GM19351 (cell line): ENCODE measurements around the gene ATM.
A peak's percentile ranks its signal among the peaks of the same experiment; 100 is the strongest.
"Not testable (repeated sequence)": the region's sequence is repeated elsewhere in the genome, so short reads cannot be mapped to it uniquely, and the experiment has no call there.

ENCODE experiments used
- ATAC-seq: cut with Tn5 transposase; IDR thresholded peaks from one replicate; pipeline ENCODE4 v1.9.1; 2021; ENCODE audit warnings: mild to moderate bottlenecking, moderate library complexity; ENCODE audit not compliant: unreplicated experiment

ATM gene

DNA sequence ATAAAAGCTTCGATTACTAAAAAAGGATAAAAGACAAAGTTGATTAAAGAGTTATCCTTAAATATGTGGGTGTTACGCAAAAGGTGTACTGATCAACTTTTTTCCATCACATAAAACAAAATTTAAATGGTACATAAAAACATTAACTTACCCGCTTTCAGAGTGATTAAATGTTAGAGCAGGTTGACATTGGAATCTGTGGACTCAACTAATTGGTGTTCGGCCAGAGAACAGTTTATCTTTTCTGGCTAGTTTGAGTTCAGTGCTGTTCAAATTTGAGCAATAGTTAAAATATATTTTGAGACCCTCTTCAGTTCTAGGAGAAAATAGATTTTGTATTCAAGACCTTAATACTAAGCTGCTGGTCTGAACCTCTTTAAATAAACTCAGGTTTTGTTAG lies 56.1 kb downstream of the ATM start:
- ATAC-seq, result no peak

DNA sequence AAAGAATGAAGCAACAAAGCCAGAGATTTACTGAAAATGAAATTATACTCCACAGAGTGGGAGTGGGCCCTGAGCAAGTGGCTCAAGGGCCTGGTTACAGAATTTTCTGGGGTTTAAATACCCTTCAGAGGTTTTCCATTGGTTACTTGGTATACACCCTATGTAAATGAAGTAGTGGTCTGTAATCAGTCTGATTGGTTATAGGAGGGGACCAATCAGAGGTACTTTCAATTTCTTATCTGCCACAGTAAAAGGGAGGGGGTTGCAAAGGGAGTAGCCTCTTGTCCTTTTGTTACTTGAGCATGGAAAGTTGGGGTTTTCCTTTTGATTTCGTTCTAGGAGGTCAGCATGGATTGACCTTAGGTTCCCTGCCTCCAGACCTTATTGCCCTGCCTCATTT lies 63.5 kb downstream of the ATM start:
- ATAC-seq, result no peak

DNA sequence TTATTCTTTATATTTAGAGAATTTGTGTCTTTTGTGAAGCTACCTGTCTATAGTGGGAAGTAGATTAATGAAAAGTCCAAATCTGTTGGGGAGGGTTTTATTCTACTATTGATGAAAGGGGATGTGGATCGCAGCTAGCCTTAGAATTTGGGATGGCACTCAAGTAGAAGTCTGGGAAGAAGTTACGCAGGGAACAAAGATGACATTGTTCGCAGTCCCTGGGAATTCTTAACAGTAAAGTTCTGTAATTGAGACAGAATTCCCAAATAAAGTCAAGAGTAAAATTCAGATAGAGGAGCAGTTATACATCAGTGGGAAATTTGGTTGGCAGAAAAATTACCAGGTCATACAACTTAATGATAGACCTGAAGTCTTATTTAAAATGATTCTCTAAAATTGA lies 64.1 kb downstream of the ATM start:
- no peak for ATAC-seq

DNA sequence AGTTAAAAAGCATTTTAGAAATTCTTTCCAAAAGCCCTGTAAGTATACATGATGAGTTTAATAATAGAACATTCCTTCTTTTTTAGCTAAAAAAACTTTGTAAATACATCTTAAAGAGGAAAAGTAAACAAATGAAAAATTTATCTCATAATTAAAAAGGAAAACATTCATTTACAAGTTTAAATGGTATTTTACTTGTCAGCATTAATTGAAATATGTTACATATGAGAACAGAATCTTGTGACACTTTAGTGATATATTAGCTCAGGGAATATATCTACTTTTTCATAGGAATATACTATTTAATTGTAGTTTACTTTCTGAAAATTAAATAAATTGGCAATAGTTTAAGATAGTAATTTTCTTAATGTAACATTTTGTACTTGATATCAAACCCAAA lies 66.2 kb downstream of the ATM start:
- ATAC-seq, result not testable (repeated sequence)

DNA sequence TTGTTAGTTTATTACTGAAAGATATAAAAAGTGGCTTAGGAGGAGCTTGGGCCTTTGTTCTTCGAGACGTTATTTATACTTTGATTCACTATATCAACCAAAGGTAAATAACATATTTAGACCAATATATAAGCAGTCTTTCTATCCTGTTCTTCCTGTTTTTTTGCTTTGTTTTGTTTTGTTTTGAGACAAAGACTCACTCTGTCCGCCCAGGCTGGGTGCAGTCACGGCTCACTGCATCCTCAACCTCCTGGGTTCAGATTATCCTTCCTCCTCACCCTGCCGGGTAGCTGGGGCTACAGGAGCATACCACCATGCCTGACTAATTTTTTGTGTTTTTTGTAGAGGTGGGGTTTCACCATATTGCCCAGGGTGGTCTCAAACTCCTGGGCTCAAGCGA lies 66.8 kb downstream of the ATM start:
- peak; percentile 74 for ATAC-seq

DNA sequence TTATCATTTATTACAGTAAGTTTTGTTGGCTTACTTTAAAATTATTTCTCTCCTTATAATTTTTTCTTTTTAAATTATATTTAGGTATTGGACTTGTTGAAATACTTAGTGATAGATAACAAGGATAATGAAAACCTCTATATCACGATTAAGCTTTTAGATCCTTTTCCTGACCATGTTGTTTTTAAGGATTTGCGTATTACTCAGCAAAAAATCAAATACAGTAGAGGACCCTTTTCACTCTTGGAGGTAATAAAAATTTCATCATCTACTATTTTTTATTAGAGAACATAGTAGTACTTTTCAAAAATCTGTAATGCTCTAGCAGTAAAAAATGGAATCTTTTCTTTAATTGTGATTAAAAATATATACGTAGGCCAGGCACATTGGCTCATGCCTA lies 70.4 kb downstream of the ATM start:
- no peak for ATAC-seq

DNA sequence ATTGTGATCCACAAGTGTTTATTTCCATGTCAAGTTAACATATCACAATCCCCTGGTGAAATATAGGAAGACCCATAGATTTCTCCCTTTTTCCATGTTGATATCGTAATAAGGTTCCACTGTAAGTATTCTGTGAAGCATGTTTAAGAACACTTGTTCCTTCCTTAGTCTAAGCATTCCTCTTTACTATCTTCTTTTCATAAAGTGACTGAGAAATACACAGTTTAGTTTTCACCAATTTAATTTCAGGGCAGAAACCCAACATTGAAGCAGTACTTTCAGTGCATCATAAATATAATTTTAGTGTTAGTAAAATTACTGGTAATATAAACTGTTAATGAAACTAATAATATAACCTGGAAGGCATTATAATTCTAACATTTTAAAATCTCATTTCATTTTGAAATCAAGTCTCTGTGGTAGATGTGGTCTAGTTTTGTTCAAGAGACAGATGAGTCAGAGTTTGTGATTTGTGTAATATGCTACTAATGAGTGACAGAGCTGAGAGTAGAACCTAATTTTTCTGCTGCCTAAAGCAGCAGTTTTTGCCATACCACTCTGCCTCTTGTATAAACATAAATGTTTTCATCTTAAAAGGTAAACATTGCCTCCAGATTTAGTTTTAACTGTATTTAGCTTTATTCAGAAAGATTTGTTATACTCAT lies 79.4 kb downstream of the ATM start:
- peak; percentile 78 for ATAC-seq

DNA sequence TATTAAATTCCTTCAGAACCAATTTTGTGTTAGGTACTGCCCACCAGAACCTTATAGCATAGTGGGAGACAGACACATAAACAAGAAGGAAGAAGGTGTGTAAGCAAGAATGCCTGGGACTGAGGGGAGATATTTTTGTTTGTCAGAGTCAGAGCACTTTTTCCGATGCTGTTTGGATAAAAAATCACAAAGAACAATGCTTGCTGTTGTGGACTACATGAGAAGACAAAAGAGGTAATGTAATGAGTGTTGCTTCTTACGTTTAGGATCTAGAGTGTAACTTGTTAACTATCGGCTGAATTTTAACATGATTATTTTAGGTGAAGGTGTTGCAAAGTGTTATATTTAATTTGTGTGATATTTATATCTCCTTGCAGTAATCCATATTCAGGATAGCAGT lies 84.9 kb downstream of the ATM start:
- no peak for ATAC-seq

DNA sequence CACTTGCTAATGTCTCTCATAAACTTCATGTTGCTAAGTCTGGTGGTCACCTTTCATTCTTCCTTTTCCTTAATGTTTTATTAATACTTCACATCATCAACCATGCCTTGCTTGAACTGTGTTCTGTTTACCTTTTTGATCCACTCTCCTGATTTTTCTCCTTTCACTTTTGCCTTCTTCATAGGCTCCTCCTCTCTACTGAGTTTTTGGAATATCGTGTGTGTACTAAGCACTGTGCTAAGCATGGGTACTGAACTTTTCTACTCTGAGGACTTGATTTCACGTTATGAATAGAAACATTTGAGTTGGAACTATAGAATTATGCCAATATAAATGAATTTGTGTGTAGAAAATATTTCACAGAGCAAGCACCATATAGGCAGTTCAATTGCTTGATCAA lies 90.6 kb downstream of the ATM start:
- ATAC-seq, result no peak

DNA sequence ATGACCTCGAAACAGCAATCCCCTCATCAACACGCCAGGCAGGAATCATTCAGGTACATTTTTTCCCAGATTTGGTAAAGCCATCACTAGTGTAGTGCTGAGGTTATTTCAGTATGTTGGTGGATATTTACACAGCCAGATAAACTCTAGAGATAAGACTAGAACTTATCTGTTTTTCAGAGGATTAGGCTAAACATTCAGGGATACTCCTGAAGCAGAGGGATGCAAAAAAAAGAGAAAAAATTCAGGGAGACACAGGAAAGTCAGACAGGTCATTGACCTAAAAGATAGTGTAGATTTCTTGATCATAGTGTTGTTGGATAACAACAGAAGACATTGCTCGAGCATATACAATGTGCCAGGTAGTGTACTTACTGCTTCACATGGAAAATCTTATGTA lies 93.2 kb downstream of the ATM start:
- ATAC-seq, result no peak

DNA sequence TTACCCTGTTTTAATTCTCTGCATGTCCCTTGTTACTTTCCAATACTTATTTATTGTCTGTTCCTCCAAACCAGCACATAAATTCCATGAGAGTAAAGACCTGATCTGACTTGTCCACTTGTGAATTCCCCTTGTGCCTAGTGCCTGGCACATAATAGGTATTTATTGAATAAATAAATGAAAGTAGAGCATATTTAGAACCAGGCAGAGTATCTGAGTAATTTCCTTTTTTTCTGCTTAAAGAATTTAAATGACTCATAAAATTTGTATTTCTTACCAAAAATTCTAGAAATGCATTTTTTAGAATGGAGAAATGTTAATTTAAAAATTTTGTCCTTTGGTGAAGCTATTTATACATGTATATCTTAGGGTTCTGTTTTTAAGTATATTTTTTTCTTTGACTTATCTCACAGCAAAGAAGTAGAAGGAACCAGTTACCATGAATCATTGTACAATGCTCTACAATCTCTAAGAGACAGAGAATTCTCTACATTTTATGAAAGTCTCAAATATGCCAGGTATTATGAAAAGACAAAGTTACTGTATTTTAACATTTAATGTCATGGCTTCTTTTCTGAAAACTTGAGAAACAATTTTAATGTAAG lies 96.8 kb downstream of the ATM start:
- ATAC-seq, result no peak

DNA sequence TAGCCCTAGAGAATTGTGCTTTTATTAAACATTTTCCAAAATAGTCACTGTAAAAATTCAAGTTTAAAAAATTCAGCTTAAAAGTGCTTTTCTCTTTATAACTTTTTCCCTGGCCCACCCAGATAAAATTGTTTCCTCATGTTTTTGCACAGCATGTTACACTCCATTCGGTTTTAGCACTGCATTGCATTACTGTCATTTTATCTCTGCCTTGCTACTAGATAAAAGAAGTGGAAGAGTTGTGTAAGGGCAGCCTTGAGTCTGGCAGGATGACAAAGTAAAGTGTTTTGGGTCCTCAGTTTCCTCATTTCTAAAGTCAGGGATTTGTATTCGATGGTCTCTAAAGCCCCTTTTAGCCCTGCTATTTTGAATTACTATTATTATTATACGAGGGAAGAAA lies 99.8 kb downstream of the ATM start:
- ATAC-seq, result no peak

DNA sequence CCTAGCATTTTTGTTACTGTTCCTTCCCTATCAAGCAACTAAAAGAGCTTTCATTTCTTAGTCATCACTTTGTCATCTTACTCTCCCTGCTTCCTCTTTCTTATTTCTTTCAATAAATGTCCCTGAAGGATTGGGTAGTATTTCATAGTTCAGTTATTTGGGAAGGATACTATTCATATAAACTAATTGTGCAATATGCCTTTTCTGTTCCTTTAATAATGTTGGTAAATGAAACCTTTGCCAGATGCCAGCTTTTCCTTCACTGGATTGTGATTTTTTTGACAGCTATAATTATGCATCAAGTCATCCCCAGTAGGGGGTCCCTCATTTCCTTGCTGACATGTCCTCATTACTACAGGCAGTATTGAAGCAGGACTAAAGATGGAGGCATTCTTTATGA lies 101.7 kb downstream of the ATM start:
- ATAC-seq, result no peak

DNA sequence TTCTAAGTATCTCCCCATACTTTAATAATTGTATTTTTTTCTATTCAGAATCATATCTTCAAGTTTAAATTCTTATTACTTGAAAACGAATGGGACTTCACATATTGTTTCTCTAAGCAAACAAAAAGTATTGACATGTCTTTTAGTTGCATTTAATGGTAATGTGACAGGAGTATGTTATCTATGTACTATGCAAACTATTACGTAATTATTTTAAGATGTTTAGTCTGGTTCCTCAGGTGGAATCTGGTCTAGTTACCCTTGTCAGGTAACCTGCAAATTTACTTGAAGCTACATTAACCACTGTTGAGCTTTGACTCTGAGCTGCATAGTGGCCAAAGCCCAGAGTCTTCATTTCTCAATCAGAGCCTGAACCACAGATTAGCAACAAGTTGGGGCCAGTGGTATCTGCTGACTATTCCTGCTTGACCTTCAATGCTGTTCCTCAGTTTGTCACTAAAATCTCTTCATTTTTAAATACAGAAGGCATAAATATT lies 110.6 kb downstream of the ATM start:
- no peak for ATAC-seq

DNA sequence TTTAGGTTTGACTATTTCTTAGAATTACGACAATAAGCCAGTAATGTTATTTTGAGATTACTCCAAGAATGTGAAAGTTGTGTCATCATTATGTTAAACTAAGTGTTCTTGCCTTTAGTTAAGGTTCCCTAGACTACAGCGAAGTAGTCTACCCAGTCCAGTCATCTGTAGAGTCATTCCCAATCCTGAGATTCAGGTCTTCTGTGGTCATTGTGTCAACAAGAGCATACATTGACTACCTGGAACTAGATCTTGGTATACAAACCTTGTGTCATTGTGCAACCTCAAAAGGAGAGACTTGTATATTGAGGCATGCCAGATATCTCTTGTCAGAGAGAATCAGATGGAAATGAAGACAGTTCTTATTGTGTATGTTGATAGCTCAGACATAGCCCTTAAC lies 115.9 kb downstream of the ATM start:
- ATAC-seq, result no peak

DNA sequence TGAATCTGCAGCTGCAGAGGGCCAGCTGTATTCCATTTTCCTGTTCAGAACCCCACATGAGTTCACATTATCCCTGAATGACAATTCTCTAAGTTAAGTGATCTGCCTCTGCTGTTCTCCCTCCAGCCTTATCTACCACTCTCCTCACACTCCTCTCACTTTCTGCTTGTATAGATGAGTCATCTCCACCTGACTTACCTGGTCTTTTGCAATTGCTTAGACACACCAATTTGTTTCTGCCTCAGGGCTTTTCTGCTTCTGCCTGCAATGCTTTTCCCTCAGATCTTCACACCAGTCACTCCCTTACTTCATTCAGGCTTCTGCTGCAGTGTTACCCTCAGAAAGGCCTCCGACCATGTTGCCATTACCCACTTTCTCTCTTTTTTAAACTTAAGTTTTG lies 118.1 kb downstream of the ATM start:
- no peak for ATAC-seq

DNA sequence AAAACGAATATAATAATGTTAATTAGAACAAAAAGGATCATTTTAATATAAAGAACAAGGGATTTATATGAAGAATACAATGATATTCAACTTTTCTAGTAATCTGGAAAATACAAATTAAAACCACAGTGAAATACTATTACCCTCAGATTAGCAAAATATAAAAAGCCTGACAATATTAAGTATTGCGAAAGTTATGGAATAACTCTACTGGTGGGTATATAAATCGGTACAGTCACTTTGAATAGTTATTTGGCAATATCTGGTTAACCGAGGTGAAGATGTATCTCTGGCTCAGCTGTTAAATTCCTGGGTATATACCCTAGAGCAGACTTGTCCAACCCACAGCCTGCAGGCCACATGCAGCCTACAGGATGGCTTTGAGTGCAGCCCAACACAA lies 118.8 kb downstream of the ATM start:
- no peak for ATAC-seq

DNA sequence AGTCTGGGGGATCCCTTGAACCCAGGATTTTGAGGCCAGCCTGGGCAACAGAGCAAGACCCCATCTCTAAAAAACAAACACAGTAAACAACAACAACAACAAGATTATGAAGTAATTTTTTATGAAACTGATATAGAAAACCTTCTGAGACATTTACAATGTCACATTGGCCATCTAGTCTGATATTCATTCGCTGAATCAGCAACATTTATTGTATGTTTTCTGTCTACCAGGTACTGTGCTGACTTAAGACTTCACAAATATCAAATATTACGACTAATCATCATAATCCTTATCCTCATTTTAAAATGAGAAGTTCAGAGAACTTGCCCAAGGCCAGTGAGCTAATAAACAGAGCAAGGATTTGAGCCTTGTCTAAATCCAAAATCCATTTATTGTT lies 120.8 kb downstream of the ATM start:
- no peak for ATAC-seq

DNA sequence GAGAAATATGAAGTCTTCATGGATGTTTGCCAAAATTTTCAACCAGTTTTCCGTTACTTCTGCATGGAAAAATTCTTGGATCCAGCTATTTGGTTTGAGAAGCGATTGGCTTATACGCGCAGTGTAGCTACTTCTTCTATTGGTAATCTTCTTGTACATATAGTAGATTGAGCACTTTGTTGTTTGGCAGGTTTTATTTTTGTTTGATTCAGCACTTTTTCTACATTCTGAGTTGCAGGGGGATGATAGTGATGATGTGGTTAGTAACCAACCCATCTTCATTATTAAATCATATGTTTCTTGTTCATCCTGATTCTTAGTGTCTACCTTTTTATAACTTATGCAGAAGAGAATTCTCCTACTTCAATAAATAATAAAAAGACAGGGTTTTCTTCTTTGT lies 122.9 kb downstream of the ATM start:
- ATAC-seq, result no peak

DNA sequence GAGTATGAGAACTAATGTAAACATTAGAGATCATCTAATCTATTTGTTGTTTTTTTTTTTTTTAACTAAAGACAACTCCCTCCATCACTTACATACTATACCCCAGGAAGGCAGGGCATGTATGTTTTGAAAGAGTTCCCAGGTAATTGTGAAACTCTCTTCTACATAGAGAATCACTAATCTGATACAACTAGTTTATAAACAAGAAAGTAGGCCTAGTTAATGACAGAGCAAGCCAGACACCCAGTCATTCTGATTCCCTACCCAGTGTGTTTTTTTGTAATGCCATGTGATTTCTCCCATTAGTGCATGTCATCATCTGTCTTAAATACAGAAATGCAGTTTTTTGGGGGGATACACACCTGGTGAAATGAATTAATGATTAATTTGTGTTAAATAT lies 123.6 kb downstream of the ATM start:
- no peak for ATAC-seq

DNA sequence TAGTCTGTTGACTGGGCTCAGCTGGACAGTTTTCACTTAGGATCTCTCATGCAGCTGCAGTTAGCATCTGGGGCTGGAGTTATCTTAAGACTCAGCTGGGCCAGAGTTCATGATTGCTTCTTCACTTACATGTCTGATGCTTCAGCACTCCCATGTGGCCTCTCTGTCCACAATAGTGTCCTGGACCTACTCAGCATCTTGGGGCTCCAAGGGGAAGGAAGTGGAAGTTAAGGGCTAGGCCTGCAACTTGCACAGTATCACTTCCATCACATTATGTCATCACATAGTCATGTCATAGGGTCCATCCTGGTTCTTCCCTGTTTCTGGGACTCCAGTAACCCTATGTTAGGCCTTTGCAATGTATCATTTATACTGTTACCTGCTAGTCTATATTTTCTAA lies 128.6 kb downstream of the ATM start:
- ATAC-seq, result no peak

DNA sequence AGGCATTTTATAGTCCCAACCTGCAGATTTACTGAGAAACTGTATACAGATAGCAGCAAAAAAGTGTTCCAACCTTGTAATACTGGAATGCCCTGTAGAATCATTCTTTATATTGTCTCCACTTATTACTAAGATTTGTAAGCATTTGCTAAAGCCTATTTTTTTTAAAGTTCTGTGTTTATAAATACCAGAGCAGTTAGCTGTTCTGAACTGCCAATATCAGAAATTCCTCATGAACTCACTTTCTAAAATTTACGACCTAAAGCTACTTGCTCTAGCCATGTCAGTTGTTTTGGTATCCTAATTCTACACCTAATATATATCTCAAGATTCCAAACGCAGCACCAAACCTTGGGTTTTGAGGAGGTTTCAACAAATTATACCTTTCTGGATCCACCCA lies 141.3 kb downstream of the ATM start:
- ATAC-seq, result no peak

DNA sequence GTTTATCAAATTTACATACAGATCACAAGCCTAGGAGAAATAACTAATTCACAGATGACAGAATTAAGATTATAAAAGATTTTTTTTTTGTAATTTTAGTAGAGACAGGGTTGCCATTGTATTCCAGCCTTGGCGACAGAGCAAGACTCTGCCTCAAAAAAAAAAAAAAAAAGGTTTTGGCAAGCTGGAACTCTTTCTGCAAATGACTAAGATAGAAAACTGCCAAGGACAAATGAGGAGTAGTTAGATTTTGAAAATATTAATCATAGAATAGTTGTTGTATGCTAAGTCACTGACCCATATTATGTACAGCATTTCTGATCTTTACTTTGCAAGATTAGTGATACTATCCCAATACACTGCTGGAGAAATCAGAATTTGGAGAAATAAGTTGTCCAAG lies 145.3 kb downstream of the ATM start:
- ATAC-seq, result no peak
